T-helper 1 cell treated with Interleukin-12 subunit alpha and Interleukin-12 subunit beta and Interleukin-4 antibody, amounts not matched to agents 30 ng/mL and 1 ng/mL, for 36 hours (primary cell): ENCODE results near the gene SIM2. TPM values are rescaled to one million over a fixed set of nuclear protein-coding genes. Genes with fewer than 3 reads are reported as not detected.

Experiments
- intact Hi-C: fragments of 100-400 bp; cut with micrococcal nuclease; formaldehyde crosslinking; loops from one replicate; pipeline ENCODE4 v1.15.1; 2024
- total RNA-seq: library from RNA; stranded (reverse); gene quantifications from 2 replicates; pipeline ENCODE4 v1.2.3, GENCODE V29; 2022

The SIM2 gene
- total RNA-seq, 1 donor from 2014 or later, result 0.22 TPM

DNA sequence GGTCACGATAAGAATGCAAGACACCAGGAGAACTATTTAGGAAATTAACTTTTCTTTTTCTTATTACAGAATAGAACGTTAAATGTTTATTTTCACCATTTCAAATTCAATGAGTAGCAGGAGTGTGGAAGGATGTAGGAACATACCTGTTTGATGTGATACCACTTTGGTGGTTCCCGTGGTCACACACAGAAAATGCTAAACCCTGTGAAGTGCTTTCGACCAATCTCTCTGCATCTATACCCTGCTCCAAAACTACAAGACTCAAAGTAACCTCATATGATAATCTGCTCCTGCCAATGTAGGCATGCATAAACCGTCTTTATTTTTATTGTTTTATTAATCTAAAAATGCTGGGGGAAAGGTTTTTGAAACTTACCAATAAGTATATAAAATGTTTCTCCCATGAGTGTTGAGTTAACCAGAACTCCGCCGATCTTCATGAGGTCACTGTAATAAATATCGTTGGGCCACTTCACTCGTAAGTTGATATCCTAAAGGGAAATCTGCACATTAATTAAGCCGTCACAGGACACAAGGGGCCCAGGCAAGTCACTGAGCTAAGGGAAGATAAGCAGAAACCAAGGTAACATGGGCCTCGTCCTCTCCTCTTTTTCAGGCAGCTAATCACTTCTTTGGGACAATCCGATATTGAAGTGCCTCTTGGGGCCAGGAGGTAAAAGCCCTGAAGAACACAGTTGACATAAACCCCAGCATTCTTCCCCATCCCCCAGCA is 60.6 kb downstream of the SIM2 start:
- intact Hi-C loops, result no loop called here

DNA sequence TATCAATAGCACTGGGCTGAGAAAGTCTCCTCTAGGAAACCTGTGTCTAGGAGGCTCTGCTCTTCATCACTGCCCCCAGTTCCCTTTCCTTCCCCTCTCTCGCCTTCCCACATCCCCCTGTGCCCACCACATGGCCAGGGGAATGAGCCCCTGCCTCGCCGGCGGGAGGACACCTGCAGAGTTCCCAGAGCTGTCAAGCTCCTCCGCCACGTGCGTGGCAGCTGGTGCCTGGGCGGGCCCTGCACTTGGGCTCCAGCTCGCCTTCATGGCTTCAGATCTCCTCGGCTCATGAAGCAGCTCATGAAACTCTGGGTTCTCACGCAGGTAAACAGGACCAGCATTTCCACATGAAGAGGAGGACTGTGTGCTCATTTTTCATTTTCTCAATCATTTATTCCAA is 62.8 kb downstream of the SIM2 start:
- intact Hi-C loops, result no loop called here

GRCh38 chr21:36762642-36763041 is 63.7 kb downstream of the SIM2 start:
- intact Hi-C loops, result no loop called here

DNA sequence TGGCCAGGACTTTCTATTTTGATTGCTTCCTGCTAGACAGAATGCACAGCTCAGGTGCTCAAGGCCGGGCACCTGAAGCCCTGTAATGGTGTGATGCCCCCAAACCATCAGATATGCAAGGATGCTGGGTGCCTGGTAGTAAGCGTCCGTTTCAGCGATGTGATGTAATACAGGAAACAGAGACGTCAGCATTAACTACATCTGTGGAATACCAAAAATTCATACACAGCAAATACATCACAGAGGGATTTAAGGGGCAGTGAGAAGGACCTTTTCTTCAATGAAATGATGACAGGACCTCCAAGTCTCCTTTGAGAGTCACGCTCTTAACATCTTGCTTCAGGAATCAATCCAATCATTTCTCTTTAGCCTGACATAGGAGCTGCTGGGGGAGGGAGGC is 64.4 kb downstream of the SIM2 start:
- intact Hi-C loops, result no loop called here

GRCh38 chr21:36765229-36765628 is 66.3 kb downstream of the SIM2 start:
- intact Hi-C loops, result no loop called here

DNA sequence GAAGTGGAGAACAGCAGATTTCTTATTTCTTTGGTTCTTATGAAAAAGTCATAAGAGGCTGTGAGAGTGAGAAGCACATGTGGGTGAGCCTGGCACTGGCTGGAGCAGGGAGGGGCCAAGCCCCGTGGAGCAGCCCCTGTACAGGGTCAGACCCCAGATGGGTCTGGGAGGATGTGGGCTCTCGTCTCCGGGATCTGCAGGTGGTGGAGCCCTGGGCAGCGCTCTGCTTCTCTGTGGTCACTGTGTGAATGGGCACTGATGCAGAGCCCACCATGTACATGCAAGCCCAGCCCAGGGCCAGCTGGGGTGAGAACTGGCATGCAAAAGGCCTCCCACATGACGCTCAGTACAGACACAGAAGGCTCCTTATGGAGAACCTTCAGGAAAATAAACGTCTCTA is 67.6 kb downstream of the SIM2 start:
- intact Hi-C loops, result no loop called here

DNA sequence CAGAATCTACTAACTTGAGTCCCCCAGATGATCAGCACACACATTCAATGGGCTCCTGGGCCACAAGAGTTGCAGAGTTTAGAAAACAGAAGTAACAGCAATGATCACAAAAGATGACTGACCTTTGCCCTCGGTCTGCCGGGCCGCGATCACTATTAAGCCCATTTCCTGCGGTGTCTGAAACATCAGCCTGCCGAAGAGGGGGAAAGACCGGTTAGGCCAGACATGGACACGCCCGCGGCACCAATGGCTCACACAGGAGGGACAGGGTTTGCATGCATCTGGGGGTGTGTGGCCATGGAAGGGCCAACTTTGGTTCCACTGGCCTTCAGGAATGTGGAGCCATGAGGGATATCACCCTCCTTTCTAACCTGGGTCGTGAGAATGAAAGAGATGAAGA is 68.2 kb downstream of the SIM2 start:
- intact Hi-C loops, result no loop called here

DNA sequence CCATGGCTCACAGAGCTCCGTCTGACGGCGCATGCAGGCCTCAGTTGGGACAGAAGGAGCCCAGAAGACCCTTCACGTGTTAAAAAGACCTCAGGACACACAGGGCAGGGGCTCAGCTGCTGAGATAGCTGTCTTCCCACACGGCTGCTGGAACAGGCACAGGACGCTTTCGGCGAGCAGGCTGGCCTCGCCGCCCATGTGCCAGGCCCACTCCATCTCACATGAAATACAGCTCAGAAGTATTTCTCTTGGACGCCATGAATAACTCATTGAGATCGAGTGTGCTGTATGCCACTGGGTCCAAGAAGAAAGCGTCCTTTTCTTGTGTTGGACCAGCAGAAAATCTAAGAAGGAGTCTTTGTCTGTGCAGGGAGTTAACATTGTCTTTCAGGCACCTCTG is 69.6 kb downstream of the SIM2 start:
- intact Hi-C loops, result no loop called here

DNA sequence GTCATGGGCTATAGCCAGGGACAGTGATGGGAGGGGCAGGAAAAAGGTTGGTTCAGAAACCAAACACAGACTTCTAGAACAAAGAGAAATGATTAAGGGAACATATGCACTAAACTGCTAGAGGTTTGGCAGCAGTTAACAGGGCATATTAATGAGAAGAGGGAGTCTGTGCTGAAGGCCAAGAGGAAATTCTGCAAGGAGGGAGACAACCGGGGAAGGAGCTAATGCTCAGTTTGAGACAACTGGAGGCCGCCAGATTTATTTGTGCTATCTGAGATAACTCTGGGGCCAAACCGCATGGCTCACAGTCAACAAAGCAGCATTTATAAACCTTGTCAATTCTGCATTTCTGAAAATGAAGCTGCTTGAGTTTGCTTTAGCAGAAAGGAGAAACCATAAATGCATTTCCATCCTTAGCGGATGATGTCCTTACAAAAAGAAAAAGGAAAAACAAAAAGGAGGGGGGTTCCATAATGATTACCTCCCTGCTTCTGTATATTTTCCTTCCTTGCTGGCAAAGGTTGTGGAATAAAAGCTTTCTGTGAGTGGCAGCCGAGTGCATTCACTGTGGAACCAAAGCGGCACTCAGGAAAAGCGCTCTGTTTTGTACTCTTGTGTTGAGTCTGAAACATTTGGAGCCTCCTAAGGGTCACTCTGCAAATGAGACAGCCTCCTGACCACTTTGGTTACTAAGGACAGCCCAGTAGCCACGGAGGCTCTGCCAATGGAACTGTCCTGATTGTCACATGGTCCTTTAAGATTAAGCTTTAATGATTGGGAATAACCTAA is 70.3 kb downstream of the SIM2 start:
- intact Hi-C loops, result no loop called here

DNA sequence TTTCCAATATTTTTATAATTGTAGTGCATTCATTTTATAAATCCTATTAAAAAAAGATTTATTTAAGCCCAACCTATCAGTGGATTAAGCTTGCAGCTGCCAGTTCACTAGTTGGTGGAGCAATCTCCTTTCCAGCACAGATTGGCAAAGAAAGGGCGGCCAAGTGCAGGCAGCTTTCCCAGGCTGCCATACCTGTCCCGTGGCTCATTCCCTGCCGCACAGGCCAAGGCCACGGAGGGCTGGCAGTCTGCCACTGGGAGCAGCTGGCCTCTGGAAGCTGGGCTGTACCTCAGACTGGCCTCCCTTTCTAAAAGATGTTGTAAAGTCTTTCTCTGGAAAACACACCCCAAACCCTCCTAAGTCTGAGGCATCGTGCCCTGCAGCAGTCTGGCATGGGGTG is 74.2 kb downstream of the SIM2 start:
- intact Hi-C loops, result no loop called here

DNA sequence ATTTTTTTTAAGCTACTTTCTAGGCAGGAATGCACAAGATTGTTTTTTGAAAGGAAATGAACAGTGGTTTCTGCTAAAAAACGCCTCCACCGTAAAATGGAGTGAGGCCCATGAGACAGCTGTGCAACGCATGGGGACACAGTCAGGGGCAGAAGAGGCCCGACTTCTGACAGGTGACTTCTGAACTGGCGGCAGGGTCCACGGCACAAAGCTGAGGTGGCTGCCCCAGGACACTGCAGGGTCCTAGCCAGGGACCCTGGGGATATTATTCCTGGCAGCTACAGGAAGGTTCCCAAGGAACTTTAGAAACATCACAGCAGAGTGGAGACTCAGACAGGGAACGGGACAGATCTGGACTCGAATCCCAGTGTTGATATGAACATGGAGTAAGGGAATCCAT is 75.1 kb downstream of the SIM2 start:
- intact Hi-C loops, result no loop called here

- intact Hi-C loops, result no loop called here
Observed at GRCh38 chr21:36776981-36777617, 78.2 kb downstream of the SIM2 start.

DNA sequence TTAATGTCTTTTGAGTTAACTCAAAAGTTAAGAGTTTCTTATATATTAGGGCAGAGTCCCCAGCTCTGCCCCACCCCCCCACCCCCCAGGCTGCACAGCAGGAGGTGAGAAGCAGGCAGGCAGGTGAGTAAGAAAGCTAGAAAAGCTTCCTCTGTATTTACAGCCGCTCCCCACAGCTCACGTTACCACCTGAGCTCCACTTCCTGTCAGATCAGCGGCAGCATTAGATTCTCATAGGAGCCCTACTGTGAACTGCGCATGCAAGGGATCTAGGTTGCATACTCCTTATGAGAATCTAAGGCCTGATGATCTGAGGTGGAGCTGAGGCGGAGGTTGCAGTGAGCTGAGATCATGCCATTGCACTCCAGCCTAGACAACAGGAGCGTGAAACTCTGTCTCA is 81.9 kb downstream of the SIM2 start:
- intact Hi-C loops, result no loop called here

GRCh38 chr21:36783612-36784374 is 84.9 kb downstream of the SIM2 start:
- intact Hi-C loops, result no loop called here

- intact Hi-C loops, result no loop called here
Observed at GRCh38 chr21:36784947-36785346, 86.0 kb downstream of the SIM2 start.

DNA sequence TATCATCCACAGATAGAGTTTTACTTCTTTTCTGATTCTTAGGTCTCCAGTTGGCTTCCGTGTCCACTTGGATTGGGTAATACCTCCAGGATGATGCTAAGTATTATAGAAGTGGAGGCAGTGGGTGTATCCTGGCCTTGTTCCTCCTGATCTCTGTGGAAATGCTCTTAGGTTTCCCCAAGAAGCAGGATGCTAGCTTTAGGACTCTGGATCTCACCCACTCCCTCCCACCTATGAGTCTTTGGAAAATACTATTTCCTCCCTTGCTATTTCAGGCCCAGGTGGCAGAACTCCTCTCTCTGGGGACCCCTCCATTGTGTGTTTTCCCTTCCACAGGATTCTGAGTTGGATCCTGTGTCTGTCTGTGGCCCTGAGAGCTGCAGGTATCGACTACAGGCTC is 86.7 kb downstream of the SIM2 start:
- intact Hi-C loops, result no loop called here

DNA sequence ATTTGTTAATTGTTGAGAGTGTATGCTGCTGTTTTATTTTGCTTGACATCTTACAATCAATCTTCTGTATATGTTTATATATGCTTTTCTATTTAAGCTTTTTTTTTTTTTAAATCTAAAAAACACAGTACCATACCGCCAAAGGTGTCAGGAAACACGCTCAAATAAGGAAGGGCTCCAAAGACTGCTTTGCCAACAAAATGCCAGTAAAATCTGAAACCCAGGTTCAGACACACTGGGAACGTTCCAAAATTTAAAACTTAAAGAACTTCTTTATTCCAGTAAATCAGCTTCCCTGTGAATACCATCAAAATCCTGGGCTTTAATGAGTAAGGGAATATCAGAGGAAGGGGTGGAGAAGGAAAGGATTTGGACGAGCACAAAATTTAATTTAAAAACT is 87.3 kb downstream of the SIM2 start:
- intact Hi-C loops, result no loop called here

DNA sequence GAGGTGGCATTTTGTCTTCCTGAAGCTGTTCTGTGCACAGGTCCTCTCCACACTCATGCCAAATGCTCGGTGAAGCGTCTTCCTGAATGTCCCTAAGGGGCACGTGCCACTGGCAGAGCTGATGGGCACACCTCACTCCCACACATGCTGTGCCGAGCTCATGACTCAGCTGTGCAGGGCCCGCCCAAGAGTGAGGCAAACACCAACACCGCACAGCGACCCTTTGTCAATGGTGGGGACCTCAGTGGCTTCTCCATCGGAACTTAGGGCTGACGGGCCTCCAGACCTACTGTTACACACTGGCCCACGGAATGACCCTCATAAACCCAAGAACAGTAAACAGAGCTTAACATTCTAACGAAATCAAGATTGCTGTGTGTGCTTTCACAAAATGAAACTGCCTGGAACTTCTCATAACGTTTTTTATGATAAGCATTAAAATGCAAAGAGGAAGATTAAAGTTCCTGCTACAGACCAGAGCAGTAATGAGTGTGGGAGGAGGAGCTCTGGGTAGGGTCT is 89.3 kb downstream of the SIM2 start:
- intact Hi-C loops, result no loop called here

DNA sequence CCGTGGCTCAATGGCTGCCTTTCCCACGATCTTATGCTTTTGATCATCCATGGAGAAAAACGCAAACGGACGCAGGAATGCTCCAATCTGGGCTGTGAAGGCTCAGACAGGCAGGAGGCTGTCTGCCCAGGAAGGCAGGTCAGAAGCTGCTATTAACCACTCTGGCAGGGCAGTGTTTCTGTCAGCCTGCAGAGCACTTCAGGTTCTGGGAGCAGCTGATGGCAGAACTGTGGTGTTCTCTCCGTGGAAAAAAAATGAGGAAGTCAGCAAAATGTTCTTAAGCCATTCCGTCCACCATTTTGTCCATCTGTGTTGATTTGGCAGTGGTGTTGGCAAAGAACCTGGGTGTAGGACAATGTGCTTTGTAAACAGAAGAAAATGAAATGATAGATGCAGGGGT is 91.7 kb downstream of the SIM2 start:
- intact Hi-C loops, result no loop called here

- intact Hi-C loops, result no loop called here
Observed at GRCh38 chr21:36791180-36791579, 92.3 kb downstream of the SIM2 start.

GRCh38 chr21:36791695-36792470 is 93.0 kb downstream of the SIM2 start:
- intact Hi-C loops, result no loop called here
